GM19238 (cell line): ENCODE results near the gene TMEM145.
"Not testable (repeated sequence)": the region's sequence is repeated elsewhere in the genome, so short reads cannot be mapped to it uniquely, and the experiment has no call there.

ENCODE experiments used
- DNase-seq: peaks from one replicate; pipeline ENCODE4 v3.0.0; 2011; ENCODE audit warnings: low spot score; ENCODE audit not compliant: insufficient read length

TMEM145 gene

DNA sequence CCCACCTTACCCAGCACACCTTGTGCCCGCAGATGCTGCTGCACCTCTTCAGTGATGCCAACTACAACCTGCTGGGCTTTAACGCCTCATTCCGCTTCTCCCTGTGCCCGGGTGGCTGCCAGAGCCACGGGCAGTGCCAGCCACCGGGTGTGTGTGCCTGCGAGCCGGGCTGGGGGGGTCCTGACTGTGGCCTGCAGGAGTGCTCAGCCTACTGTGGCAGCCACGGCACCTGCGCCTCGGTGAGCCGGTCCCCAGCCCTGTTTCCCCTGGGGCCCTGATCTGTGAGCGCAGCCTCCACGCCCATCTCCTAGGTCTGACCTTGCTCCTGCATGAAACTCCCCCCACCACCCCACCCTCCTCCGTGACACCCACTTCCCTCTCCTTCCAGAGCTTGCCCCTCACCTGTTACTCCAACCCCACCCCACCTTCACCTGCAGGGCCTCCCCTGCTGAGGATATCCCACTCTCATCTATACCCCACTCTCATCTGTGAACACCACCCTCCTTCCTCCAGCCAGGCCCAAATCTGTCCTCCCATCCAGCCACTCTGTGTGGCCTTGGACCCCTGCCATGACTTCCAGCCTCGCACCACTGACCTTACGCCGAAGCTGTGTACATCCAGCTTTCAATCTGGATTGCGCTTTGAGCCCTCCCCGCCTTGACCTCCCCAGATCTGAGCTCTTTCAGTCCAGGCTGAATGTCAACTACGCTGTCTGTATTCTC, 21.0 kb downstream of the TMEM145 start:
- DNase-seq: no peak

DNA sequence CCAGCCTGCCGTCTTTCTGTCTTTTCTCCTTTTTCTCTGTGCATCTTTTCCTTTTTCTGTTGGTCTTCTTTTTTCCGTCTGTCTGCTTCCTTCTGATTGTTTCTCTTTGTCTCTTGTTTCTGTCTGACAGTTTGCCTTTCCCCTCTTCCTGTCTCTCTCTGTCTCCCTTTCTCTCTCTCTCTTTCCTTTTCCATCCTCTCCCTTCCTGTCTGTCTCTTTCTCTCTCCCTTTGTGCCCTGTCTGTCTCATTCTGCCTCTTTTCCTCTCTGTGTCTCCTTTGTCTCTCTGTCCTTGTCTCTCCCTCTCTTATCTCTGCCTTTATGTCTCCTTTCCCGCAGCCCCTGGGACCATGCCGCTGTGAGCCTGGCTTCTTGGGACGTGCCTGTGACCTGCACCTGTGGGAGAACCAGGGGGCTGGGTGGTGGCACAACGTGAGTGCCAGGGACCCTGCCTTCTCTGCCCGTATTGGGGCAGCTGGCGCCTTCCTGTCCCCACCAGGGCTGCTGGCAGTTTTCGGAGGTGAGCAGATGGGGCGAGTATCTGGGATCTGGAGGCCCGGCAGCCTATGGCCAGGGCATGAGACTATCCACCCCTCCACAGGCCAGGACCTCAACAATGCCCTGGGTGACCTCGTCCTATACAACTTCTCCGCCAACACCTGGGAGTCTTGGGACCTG, 21.7 kb downstream of the TMEM145 start:
- DNase-seq: no peak

DNA sequence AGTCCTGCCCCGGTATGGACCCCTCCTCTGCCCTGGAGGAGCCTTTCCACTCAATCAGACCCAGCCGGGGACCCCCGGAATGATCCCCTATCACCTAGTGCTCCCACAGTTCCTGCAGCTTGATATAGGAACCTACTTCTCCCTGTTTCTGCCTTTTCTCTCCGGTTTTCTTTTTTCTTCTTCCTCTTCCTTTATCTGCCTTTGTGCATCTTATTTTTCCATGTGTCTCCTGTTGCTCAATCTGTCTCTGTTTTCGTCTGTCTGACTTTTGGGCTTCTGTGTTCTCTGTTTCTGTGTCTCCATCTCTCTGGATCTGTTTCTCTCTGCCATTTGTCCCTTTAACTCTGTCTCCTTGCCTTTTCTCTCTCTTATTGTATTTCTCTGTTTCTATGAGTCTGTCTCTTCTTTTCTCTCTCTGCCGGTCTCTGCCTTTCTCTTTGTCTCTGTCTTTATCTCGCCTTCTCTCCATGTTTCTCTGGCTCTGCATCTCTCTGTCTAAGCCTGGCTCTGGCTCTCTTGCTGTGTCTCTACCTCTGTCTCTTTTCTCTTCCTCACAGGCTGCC, 22.3 kb downstream of the TMEM145 start:
- no peak for DNase-seq

DNA sequence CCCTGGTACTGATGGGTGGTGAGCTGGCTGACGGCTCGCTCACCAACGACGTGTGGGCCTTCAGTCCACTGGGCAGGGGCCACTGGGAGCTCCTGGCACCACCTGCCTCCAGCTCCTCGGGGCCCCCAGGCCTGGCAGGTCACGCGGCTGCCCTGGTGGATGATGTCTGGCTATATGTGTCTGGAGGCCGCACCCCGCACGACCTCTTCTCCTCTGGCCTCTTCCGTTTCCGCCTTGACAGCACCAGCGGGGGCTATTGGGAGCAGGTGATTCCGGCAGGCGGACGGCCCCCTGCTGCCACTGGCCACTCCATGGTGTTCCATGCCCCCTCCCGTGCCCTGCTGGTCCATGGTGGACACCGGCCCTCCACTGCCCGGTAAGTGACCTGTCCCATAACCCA, 22.9 kb downstream of the TMEM145 start:
- no peak for DNase-seq

DNA sequence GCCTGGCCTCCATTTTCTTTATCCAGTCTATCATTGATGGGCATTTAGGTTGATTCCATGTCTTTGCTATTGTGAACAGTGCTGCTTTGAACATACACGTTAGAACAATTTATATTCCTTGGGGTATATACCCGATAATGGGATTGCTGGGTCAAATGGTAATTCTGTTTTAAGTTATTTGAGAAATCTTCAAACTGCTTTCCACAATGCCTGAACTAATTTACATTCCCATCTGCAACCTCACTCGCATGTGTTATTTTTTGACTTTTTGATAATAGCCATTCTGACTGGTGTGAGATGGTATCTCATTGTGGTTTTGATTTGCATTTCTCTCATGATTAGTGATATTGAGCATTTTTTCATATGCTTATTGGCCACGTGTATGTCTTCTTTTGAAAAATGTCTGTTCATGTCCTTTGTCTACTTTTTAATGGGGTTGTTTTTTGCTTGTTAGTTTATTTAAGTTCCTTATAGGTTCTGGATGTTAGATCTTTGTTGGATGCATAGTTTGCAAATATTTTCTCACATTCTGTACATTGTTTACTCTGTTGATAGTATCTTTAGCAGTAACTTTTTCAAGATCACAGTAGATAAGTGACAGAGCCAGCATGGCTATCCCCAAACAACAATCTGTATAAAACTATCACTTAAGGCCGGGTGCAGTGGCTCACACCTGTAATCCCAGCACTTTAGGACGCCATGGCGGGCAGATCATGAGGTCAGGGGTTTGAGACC, 26.2 kb downstream of the TMEM145 start:
- DNase-seq: not testable (repeated sequence)

DNA sequence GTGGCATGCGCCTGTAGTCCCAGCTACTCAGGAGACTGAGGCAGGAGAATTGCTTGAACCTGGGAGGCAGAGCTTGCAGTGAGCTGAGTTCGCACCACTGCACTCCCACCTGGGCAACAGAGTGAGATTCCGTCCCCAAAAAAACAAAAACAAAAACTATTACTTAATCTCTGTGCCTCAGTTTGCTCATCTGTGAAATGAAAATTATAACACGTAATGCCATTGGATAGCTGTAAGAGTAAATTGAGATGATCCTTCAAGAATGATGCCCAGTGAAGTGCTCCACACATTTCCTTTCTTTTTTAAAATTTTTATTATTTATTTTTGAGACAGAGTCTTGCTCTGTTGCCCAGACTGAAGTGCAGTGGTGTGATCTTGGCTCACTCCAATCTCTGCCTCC, 26.8 kb downstream of the TMEM145 start:
- DNase-seq: not testable (repeated sequence)

DNA sequence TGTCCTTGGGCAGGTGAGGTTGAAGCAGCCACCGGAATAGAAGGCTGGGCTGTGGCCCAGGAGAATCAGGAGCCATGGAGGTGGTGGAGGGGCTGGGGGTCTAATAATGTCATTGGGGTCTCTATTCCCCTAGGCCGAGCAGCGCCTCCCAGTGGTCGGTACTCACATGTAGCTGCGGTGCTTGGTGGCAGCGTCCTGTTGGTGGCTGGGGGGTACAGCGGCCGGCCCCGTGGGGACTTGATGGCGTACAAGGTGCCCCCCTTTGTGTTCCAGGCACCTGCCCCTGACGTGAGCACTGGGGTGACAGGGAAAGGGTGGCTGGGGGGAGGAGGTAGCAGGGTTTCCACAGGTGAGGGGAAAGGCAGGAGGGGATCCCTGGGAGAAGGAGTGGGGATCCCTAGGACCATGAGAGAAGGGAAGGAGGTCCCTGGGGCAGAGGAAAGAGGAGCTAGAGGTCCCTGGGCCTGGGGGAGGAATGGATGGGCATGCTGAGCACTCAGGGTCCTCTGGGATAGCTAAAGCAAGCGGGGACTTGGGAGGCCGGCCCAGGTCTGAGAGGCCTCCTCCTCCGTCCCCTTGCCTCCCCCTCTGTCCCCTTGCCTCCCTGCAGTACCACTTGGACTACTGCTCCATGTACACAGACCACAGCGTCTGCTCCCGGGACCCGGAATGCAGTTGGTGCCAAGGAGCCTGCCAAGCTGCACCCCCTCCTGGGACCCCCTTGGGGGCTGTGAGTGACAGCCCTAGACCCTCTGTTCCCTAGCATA, 30.4 kb downstream of the TMEM145 start:
- no peak for DNase-seq

DNA sequence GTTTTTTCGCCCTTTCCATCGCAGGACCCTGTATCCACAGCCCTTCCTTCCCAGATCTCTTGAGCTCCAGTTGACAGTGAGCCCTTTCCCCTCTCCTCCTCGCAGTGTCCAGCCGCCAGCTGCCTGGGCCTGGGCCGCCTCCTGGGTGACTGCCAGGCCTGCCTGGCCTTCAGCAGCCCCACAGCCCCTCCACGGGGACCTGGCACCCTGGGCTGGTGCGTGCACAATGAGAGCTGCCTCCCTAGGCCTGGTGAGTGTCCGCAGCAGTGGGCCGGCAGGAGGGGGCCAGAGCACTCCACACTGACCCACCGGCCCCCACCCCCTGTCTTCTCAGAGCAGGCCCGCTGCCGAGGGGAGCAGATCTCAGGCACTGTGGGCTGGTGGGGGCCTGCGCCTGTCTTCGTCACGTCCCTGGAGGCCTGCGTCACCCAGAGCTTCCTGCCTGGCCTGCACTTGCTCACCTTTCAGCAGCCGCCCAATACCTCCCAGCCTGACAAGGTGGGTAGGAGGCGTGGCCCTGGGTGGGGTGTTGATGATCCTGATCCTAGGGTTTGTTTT, 31.3 kb downstream of the TMEM145 start:
- no peak for DNase-seq

DNA sequence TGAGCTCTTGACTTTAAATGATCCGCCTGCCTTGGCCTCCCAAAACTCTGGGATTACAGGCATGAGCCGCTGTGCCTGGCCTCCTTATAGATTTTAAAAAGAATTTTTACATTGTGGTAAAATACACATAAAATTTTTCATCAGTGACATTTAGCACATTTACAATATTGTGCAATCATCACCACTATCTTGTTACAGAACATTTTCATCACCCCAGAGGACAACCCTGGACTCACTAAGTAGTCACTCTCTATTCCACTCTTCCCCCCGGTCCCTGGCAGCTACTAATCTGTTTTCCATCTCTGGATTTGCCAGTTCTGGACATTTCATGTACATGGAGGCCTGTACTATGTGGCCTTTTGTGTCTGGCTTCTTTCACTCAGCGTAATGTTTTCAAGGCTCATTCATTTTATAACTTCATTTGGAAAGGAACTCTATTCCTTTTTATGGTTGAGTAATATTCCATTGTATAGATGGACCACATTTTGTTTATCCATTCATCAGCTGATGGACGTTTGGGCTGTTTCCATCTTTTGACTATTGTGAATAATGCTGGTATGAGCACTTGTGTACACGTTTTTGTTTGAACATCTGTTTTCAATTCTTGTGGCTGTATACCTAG, 32.2 kb downstream of the TMEM145 start:
- no peak for DNase-seq

DNA sequence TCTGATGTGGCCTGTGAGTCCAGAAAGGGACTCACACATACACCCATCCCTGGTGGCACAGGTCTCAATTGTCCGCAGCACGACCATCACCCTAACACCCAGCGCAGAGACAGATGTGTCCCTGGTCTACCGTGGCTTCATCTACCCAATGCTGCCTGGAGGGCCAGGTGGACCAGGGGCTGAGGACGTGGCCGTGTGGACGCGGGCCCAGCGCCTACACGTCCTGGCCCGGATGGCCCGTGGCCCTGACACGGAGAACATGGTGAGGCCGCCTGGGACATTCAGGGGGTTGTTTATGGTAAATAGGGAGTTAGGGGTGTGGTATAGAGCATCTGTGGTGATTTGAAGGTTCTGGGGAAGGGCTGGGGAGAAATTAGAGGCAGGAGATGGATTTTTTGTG, 35.1 kb downstream of the TMEM145 start:
- DNase-seq: no peak

DNA sequence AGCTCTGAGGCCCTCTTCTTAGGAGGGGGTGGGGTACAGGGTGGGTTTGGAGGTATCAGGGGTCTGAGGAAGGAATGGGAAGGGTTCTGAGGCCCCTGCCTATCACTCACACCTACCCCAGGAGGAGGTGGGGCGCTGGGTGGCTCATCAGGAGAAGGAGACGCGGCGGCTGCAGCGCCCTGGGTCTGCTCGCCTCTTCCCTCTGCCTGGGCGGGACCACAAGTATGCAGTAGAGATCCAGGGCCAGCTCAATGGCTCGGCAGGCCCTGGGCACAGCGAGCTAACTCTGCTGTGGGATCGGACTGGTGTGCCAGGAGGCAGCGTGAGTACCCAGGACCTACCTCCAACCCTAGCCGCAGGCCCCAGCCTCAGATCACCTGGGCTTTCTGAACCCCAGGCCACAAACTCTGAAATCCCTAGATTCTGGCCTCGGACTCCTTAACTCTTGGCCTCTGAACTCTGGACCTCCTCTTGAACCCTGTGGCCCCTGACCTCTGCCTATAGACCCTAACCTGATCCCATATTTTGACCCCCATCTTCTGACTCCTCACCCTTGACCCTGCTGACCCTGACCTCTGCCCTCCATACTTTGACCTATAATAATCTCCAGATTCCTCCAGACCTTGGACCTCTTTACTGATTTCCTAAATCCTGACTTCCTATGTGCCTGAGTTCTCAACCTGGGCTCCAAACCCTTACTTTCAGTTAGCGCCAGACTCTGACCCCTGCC, 36.4 kb downstream of the TMEM145 start:
- DNase-seq: no peak

DNA sequence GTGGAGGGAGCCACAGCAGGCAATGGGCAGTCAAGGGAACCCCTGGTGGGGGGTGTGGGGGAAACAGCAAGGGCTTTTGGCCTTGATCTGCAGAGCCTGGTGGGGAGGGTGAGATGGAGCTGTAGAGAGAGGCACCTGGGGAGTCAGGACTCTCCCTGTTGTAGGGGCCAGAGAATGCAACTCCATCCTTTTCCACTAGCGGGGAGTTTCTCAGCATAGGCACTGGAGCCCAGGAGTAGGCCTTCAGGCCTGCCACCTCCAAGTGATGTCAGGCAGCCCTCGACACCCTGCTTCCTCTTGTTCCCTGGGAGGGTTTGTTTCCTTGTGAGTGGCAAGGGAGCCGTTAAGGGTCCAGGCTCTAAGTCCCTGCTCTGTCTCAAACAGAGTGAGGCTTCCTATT, 37.3 kb downstream of the TMEM145 start:
- DNase-seq: no peak

DNA sequence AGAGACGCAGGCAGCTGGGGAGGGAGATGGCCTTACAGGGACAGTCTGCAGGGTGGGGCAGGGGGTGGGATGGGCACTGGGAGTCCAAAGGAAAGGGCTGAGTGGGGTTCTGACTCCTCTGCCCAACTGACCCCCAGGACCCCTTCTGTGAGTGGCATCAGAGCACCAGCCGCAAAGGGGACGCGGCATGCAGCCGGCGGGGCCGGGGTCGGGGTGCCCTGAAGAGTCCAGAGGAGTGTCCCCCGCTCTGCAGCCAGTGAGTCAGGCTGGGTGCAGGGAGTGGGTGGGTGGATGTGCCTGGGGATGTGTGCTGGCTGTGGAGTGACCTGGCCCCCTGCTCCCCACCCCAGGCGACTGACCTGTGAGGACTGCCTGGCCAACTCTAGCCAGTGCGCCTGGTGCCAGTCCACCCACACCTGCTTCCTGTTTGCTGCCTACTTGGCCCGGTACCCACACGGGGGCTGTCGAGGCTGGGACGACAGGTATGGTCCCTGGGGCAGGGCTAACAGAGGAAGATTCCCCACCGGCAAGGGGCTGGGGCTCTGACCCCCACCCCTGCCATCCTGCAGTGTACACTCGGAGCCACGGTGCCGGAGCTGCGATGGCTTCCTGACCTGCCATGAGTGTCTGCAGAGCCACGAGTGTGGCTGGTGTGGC, 38.1 kb downstream of the TMEM145 start:
- DNase-seq: no peak

DNA sequence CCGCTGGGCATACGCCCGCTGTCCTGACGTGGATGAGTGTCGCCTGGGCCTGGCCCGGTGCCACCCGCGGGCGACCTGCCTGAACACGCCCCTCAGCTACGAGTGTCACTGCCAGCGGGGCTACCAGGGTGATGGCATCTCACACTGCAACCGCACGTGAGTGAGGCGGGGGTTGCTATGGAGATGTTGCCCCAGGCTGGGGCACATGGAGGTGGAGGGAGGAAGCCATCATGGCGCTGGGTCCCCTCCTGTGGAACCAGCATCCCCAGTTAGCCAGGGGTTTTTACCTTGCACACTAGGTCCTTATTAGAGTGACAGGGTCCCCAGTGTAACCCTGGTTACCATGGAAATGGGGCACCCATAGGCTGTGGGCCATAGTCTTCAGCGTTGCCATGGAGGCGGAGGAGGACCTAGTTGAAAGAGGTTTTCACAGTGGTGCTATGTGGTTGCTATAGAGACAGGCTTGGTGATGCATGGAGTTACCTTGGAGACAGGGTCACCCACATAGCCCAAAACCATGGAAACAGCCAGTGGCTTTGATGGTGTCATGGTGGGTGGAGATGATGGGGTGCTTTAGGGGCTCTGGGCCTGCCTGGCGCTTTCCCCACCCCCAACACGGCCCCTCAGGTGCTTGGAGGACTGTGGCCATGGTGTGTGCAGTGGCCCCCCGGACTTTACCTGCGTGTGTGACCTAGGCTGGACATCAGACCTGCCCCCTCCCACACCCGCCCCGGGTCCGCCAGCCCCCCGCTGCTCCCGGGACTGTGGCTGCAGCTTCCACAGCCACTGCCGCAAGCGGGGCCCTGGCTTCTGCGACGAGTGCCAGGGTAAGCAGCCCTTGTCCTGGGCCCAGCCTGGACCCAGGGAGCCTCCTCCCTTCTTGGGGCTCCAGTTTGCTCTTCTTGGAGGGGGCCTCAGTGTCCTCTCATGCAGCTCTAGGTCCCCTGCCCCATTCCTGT, 39.5 kb downstream of the TMEM145 start:
- DNase-seq: no peak

DNA sequence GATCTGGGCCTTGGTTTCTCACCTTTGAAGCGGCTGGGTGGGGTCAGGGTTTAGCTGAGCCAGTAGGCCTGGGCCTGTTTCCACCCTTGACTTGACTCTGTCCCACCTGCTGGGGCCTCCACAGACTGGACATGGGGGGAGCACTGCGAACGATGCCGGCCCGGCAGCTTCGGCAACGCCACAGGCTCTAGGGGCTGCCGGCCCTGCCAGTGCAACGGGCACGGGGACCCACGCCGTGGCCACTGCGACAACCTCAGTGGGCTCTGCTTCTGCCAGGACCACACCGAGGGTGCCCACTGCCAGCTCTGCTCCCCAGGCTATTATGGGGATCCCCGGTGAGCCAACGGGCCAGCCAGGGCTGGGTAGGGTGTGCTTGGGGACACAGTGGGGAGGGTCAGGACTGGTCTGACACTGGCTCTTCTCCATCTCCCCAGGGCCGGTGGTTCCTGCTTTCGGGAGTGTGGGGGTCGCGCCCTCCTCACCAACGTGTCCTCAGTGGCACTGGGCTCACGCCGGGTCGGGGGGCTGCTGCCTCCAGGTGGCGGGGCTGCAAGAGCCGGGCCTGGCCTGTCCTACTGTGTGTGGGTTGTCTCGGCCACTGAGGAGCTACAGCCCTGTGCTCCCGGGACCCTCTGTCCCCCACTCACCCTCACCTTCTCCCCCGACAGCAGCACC, 40.4 kb downstream of the TMEM145 start:
- DNase-seq: no peak

DNA sequence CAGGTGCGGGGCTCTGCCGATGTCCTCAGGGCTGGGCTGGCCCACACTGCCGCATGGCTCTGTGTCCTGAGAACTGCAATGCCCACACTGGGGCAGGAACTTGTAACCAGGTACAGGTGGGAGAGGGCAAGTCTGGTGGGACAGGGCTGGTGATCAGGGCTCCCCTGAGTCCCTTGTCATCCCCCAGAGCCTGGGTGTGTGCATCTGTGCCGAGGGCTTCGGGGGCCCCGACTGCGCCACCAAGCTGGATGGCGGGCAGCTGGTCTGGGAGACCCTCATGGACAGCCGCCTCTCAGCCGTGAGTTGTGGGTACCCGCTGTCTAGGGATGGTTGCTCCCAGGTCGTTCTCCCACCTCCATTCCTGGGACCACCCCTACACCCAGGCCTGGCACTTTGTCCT, 42.8 kb downstream of the TMEM145 start:
- DNase-seq: no peak

DNA sequence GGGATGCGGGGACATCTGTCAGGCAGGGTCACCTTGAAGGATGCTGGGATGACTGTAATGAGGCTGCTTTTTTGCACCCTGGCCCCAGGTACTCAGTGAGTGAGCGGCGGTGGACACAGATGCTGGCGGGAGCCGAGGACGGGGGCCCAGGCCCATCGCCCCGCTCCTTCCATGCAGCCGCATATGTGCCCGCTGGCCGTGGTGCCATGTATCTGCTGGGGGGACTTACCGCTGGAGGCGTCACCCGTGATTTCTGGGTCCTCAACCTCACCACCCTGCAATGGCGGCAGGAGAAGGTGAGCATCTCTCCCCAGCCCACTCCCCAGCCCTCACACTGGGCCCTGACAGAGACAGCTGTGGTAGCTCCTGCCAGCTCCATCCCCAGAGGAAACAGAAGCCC, 43.6 kb downstream of the TMEM145 start:
- DNase-seq: no peak

DNA sequence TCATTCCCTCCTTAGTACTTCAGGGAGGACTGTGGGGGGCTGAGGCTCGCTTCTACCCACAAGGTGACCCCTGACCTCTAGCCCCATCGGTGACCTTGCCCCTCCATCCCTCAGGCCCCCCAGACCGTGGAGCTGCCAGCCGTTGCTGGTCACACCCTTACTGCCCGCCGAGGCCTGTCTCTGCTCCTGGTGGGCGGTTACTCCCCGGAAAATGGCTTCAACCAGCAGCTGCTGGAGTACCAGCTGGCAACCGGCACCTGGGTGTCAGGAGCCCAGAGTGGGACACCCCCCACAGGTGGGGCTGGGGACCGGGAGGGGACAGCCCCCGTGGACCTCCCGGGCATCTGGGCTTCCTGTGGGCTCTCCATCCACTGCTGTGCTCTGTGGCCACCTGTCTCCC, 44.2 kb downstream of the TMEM145 start:
- DNase-seq: no peak
